LoVo (cell line): Measurements from ENCODE around the gene PLA2G15.
"Not testable (repeated sequence)": the region's sequence is repeated elsewhere in the genome, so short reads cannot be mapped to it uniquely, and the experiment has no call there.

Experiments used
- DNase-seq: peaks from one replicate; pipeline ENCODE4 v3.0.0-alpha.2; 2016; ENCODE audit warnings: low spot score

Gene PLA2G15

DNA sequence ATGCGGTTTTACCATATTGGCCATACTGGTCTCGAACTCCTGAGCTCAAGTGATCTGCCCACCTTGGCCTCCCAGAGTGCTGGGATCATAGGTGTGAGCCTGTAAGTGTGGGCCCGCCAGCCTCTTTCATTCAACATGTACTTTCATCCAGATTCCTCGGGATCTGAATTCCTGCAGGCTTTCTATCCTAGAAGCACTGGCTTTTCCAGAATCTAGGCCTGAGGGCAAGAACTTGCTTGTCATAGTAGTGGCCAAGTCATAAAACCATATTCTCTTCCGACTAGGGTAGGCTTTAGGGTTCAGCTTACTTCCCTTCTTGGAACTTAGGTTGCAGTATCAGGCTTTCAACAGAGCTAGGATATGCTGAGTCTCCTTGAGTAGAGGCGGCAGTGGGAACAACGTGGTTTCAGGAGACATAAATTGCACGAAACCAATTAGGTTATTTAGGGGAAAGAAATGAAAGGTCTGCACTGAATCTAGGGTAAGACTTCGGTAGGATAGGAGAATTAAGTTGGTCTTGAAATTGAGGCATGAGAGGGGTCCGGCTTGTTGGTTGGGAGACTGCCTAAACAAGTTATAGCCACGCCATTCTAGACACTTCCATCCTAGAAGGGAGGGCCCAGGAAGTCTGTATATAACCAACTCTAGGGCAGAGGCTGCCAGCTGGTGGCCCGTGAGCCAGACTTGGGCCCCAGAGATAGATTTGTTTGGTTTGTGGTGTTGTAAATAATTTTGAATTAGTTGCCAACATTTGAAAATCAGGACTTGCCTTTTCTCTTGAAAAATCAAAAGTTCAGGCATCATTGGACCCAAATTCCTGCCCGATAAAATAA, 34.8 kb downstream of the PLA2G15 start:
- DNase-seq = no peak

- no peak for DNase-seq
These were observed 36.3 kb downstream of the PLA2G15 start for GRCh38 chr16:68281368-68282063.

- DNase-seq = no peak
These were observed 36.9 kb downstream of the PLA2G15 start for GRCh38 chr16:68282064-68282452.

- DNase-seq = no peak
These were observed 38.2 kb downstream of the PLA2G15 start for GRCh38 chr16:68283346-68283745.

GRCh38 chr16:68283801-68284598, 38.8 kb downstream of the PLA2G15 start:
- DNase-seq = no peak

DNA sequence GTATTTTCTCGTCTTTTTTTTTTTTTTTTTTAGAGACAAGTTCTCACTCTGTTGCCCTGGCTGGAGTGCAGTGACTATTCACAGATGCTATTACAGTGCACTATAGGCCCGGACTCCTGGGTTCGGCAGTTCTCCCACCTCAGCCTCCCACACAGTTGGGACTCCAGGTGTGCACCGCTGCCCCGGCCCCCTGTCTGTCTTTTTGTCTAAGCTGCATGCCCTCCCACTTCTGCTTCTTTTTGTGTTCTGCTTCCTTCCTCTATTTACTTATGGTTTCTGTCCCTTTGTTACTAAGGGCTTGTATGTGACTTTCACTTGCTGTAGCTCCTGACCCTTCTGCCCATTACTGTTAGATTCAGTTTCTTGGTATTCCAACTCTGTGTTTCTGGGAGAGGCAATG, 39.7 kb downstream of the PLA2G15 start:
- DNase-seq = no peak

DNA sequence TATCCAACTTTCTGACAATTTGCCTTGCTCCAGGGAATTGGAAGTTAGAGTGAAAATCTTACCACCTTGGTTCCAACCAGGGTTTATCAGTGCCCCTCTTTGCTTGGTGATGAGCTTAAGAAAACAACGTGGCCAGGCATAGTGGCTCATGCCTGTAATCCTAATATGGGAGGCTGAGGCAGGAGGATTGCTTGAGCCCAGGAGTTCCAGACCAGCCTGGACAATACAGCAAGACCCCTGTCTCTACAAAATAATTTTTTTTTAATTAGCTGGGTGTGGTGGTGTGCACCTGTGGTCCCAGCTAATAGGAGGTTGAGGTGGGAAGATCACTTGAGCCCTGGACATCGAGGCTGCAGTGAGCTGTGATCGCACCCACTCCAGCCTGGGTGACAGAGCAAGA, 40.5 kb downstream of the PLA2G15 start:
- DNase-seq = no peak

- no peak for DNase-seq
These were observed 41.2 kb downstream of the PLA2G15 start for GRCh38 chr16:68286153-68287074.

DNA sequence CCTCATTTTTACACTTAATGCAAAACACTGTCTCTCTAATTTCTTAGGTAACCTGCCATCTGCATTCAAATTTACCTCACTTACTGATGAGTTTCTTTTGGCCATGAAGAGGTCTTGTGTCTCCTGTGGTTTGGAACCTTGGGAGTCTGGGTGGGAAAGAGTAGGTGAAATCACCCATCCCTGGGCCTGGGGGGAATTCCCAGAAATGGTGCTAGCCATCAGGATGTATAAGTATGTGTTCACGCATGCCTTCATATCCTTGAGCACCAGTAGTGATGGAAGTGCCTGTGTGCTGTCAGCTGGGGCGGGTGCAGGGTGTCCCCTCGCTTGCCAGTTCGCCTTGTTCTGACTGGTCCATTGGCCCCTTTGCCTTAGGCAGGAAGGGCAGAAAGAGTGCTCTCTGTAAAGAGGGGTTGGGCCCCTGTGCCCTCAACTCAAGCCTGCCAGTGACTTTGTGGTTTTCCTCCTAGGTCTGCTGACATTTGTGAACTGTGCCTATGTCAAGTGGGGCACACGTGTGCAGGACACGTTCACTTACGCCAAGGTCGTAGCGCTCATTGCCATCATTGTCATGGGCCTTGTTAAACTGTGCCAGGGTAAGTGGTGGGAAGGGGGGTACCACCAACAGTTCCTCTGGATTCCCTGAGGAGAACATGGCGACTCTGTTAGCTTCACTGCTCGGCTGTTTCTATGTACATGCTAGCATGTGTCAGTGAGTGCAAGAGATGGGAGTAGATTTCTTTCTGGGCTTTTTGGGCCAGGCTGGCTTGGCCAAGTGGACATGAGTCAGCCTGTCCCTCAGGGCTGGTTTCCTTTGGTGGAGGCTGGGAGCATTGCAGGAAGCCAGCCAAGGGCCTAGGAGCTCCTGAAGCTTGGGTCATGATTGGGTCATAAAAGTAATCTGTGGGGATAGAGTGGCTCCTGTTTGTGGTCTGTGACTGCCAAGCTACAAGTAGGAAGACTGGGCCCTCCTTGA, 42.4 kb downstream of the PLA2G15 start:
- peak; percentile 44 for DNase-seq

GRCh38 chr16:68288252-68288650, 43.1 kb downstream of the PLA2G15 start:
- DNase-seq = no peak

DNA sequence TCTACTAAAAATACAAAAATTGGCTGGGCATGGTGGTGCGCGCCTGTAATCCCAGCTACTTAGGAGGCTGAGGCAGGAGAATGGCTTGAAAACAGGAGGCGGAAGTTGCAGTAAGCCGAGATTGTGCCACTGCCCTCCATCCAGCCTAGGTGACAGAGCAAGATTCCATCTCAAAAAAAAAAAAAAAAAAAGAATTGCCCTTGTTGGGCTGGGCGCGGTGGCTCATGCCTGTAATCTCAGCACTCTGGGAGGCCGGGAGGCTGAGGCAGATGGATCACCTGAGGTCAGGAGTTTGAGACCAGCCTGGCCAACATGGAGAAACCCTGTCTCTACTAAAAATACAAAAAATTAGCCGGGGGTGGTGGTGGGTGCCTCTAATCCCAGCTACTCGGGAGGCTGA, 43.6 kb downstream of the PLA2G15 start:
- not testable (repeated sequence) for DNase-seq

GRCh38 chr16:68289202-68289601, 44.0 kb downstream of the PLA2G15 start:
- DNase-seq = no peak

- no peak for DNase-seq
These were observed 44.6 kb downstream of the PLA2G15 start for GRCh38 chr16:68289621-68290329.

GRCh38 chr16:68290450-68290849, 45.3 kb downstream of the PLA2G15 start:
- DNase-seq = no peak

- no peak for DNase-seq
These were observed 46.1 kb downstream of the PLA2G15 start for GRCh38 chr16:68291227-68291626.

DNA sequence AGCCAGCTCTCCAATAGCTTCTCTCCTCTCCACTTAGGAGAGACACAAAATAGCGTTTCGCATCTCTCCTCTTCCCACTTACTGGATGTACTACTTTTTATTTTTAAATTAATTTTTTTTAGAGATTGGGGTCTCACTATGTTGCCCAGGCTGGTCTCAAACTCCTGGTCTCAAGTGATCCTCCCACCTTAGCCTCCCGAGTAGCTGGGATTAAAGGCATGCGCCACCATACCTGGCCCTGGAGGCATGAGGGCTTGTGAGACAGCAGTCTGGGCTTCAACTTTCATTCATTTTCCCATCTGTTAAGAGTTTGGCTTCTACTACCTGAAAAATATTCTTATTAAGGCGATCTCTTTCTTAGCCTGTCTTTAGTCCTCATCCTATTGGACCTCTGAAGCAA, 47.3 kb downstream of the PLA2G15 start:
- DNase-seq = no peak

GRCh38 chr16:68296291-68296690, 51.1 kb downstream of the PLA2G15 start:
- no peak for DNase-seq

DNA sequence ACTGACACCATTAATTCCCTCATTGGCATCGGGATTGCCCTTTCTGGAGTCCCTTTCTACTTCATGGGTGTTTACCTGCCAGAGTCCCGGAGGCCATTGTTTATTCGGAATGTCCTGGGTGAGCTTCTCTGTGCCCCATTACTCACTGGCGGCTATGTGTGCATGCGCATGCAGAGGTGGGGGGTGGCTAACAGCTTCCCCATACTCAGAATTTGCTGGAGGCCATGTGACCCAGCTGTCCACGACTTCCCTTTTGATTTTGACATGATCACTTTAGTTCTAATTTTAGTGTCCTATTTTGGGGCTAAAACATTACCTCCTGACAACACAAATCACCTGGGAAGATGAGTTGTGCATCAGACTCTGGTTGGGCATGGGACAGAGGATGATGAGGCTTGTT, 51.5 kb downstream of the PLA2G15 start:
- no peak for DNase-seq

DNA sequence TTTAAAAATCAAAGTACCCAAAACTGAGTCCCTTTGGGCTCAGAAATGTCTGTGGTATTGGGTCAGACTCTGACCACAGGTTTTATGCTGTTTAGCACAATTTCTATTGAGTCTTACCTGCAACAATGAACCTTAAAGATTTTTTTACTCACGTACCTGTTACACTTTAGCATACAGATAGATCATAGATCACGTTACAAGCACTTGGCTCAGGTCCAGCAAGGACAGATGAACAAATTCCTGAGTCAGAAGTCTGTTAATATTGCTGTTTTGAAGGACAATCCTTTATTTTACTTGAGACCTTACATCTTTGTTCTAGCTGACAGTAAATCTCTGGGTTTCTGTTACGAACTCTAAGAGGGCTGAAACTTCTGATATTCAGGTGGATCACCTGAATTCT, 52.7 kb downstream of the PLA2G15 start:
- DNase-seq = no peak

DNA sequence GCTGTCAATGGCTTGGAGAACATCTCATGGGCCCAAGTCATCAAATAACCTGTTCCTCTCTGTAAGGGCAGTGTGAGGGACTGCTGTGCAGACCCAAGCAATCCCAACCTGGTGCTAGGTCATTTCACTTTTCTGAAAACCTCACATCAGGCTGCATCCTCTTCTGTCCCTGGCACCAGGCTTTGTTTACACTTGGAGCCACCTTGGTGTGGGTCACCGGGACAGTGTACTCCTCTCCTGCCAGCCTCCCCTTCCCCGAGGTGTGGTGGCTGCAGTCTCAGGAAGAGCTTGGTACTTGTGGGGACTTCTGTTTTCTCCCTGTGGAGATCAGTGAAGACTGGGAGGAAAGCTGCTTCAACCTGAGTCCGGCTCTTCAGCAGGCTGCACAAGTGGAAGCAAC, 53.1 kb downstream of the PLA2G15 start:
- no peak for DNase-seq
